LNCAP (cell line): ENCODE measurements around the gene VCP.

Source experiments
- TF ChIP-seq, protein P1 (sequence below): fragments of 450-650 bp; IDR thresholded peaks from 2 replicates; pipeline ENCODE4 v1.5.1; 2017; ENCODE audit warnings: mild to moderate bottlenecking

Gene VCP

GRCh38 chr9:35070823-35071813, 1.3 kb downstream of the VCP start:
- TF ChIP-seq, protein P1, sequence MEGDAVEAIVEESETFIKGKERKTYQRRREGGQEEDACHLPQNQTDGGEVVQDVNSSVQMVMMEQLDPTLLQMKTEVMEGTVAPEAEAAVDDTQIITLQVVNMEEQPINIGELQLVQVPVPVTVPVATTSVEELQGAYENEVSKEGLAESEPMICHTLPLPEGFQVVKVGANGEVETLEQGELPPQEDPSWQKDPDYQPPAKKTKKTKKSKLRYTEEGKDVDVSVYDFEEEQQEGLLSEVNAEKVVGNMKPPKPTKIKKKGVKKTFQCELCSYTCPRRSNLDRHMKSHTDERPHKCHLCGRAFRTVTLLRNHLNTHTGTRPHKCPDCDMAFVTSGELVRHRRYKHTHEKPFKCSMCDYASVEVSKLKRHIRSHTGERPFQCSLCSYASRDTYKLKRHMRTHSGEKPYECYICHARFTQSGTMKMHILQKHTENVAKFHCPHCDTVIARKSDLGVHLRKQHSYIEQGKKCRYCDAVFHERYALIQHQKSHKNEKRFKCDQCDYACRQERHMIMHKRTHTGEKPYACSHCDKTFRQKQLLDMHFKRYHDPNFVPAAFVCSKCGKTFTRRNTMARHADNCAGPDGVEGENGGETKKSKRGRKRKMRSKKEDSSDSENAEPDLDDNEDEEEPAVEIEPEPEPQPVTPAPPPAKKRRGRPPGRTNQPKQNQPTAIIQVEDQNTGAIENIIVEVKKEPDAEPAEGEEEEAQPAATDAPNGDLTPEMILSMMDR = no peak

GRCh38 chr9:35069020-35069419, 3.4 kb downstream of the VCP start:
- TF ChIP-seq, protein P1 = no peak

DNA sequence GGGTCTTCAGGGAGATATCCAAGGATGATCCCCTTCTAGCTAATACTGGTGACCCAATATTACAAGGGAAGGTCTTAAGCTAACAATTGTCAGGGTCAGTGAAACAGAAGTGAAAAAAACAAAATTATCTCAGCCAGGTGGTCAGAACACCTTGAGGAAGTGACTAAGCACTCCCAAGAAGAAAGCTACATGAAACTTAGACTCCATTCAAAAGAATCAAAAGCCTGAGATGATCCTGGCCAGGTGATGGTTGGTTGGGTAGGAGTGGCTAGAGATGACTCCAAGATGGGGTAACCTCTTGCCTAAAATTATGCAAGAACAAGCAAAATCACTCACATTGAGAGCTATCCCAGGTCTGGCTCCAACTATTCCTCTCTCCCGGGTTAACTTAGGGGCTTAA, 5.4 kb downstream of the VCP start:
- TF ChIP-seq, protein P1 = no peak

DNA sequence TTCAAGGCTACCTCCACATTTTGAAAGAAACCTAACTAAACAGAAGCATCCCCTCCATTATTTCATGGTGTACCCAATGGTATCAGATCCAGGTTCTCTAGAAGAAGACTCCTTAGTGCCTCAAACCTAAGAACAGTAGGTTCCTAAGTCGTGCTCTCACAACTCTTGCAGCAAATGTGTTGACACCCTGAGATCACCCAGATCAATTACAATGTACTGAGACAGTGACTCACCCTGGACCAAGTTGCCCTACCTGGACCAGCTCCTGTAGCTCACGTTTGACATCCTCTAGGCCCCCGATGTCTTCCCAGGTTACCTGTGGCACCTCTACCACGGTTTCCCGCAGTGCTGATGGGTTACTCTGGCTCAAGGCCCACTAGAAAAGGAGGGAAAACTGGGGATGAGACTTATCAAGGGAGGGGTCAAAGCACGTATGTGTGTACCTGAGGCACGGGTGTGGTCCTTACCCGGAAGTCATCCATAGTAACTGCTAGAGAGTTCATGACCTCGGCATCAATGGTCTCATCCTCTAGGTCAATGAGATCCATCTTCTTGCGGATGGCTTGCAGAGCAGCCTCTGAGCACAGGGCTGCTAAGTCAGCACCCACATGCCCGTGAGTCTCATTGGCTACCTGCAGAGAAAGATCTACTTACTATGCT, 11.7 kb downstream of the VCP start:
- TF ChIP-seq, protein P1 = no peak

DNA sequence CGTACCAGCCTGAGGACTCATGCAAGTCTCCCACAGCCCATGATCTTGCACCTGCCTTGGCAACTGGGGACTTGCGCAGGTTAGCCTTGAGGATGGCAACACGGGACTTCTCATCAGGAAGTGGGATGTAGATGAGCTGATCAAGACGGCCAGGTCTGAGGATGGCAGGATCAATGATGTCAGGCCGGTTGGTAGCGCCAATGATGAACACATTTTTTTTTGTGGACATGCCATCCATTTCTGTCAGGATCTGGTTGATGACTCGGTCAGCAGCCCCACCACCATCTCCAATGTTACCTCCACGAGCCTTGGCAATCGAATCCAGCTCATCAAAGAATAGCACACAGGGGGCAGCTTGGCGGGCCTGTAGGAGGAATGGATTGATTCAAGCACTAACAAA, 13.0 kb downstream of the VCP start:
- TF ChIP-seq, protein P1 = no peak

- TF ChIP-seq, protein P1 = no peak
Observed at GRCh38 chr9:35057271-35057620, 15.2 kb downstream of the VCP start.

- TF ChIP-seq, protein P1 = no peak
Observed at GRCh38 chr9:35056571-35057270, 15.7 kb downstream of the VCP start.
